Bronchial epithelial cell (primary cell): ENCODE results near the gene DENND2C. TPM values are rescaled to one million over a fixed set of nuclear protein-coding genes. Genes with fewer than 3 reads are reported as not detected.
A peak's percentile ranks its signal among the peaks of the same experiment; 100 is the strongest.

Experiments used
- DNase-seq: peaks from one replicate; pipeline ENCODE4 v3.0.0-alpha.2; 2010; ENCODE audit warnings: low read depth
- FAIRE-seq: peaks from 2 replicates; lab custom pipeline; 2011; peaks lifted over from hg19 to GRCh38; lab: Jason Lieb, UNC
- H3K27me3 ChIP-seq: 2 replicates; pipeline ENCODE4 v1.5.1; 2011; ENCODE audit warnings: low read length; ENCODE audit not compliant: control insufficient read depth, insufficient read depth
- H3K36me3 ChIP-seq: 2 replicates; pipeline ENCODE4 v1.5.1; 2011; ENCODE audit warnings: low read length; ENCODE audit not compliant: control insufficient read depth, insufficient read depth
- H3K4me3 ChIP-seq: 2 replicates; pipeline ENCODE4 v1.5.1; 2011; ENCODE audit warnings: mild to moderate bottlenecking, low read depth, low read length, control low read depth
- total RNA-seq: library from RNA; depleted of rRNA; stranded (reverse); fragments of >200 nt; gene quantifications from 2 replicates; pipeline ENCODE4 v1.2.1, GENCODE V29; 2014
- TF ChIP-seq, protein P1 (sequence below): IDR thresholded peaks from 2 replicates; pipeline ENCODE4 v1.5.1; 2011; ENCODE audit warnings: mild to moderate bottlenecking, moderate library complexity, low read length, control low read depth, inconsistent platforms; ENCODE audit not compliant: insufficient read depth, severe bottlenecking

The DENND2C gene, protein sequence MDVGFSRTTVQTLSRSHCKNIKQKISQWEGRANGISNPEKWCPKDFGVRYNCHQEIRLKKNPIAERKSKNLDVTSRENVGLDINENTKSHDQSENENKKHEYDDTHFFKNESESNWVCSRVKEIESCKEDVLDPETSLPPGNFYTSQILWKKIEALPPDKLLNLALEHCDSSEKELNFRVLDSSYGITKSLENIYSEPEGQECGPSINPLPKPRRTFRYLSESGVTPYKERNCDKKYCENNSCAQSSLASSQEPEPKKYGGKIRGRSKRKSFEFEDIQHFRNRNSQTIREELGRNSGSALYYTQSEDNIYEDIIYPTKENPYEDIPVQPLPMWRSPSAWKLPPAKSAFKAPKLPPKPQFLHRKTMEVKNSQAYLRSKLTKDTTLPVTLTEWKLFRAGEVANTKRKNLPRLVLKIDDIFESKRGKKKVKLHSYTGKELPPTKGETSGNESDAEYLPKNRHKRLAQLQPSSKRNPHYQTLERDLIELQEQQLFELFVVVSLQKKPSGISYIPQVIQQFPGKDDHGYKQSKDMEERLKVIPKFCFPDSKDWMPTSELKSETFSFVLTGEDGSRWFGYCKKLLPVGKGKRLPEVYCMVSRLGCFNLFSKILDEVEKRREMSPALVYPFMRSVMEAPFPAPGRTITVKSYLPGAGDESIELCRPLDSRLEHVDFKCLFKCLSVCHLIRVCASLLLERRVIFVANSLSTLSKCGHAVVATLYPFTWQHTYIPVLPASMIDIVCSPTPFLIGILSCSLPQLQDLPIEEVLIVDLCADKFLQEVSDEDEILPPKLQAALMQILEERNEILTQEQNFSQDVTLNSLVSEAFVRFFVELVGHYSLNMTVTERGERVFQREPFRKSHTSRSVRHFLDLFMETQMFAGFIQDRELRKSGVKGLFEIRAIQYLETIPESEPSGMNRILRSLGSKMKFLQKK
- total RNA-seq = 18.2 and 31.5 TPM in 2 replicates

DNA sequence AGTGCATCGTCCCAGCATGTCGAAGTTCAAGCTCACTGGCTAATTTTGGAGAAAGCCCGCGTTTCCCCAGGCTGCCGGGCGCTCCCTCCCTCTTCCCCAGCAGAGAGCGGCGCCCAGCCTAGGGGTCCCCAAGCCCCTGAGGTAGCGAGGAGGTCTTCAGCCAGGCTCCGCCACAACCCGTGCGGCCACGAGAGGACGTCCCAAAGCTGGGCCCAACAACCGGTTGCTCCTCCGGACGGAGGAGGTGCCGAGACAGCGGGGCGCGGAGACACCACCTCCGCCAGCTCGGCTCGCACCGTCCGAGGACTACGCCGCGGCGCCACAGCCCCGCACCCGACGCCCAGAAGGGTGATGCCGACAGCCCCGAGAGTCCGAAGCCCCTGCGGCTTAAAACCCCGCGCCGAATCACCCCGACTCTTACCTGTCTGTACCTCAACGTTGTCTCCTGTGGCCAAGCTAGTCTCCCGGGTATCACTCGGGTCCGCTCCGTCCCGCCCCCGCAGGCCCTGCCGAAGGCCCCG lies at the start of gene DENND2C:
DENND2C (minus strand) TSS at position 488 of the 521 bp plus-strand sequence. CDS start 44,065 bp downstream, outside the sequence.
- no peaks in the 10 kb centered on the region for H3K27me3 ChIP-seq
- FAIRE-seq (no peak), DNase-seq (no peak)
- peak within 1 kb of the TSS; percentile 82 for H3K4me3 ChIP-seq
- TF ChIP-seq, protein P1, sequence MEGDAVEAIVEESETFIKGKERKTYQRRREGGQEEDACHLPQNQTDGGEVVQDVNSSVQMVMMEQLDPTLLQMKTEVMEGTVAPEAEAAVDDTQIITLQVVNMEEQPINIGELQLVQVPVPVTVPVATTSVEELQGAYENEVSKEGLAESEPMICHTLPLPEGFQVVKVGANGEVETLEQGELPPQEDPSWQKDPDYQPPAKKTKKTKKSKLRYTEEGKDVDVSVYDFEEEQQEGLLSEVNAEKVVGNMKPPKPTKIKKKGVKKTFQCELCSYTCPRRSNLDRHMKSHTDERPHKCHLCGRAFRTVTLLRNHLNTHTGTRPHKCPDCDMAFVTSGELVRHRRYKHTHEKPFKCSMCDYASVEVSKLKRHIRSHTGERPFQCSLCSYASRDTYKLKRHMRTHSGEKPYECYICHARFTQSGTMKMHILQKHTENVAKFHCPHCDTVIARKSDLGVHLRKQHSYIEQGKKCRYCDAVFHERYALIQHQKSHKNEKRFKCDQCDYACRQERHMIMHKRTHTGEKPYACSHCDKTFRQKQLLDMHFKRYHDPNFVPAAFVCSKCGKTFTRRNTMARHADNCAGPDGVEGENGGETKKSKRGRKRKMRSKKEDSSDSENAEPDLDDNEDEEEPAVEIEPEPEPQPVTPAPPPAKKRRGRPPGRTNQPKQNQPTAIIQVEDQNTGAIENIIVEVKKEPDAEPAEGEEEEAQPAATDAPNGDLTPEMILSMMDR = no peak
- H3K36me3 ChIP-seq = no peaks in the 10 kb centered on the region

DNA sequence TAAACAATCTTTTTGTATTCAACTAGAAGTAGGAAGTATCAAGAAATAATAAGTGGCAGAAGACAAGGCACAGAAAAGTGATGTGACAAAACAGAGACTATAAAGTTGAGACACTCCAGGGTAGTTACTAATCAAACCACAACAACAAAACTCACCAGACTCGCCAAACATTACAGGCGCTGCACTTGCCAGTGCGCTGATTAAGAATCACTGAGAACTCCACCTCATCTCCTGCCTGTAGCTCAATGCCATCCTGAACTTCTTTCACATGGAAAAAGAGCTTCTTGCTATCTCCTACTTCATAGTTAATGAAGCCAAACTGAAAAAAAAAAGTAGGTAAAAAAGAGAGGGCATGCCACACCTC lies 49.6 kb upstream of the DENND2C start:
- Histone ChIP-seq H3K36me3 (peaks cover 9% of the 10 kb centered on the region), H3K27me3 (no peaks in the 10 kb centered on the region), H3K4me3 (no peak overlapping the region)
- TF ChIP-seq, protein P1 = no peak
- FAIRE-seq (no peak), DNase-seq (peak; percentile 53)

DNA sequence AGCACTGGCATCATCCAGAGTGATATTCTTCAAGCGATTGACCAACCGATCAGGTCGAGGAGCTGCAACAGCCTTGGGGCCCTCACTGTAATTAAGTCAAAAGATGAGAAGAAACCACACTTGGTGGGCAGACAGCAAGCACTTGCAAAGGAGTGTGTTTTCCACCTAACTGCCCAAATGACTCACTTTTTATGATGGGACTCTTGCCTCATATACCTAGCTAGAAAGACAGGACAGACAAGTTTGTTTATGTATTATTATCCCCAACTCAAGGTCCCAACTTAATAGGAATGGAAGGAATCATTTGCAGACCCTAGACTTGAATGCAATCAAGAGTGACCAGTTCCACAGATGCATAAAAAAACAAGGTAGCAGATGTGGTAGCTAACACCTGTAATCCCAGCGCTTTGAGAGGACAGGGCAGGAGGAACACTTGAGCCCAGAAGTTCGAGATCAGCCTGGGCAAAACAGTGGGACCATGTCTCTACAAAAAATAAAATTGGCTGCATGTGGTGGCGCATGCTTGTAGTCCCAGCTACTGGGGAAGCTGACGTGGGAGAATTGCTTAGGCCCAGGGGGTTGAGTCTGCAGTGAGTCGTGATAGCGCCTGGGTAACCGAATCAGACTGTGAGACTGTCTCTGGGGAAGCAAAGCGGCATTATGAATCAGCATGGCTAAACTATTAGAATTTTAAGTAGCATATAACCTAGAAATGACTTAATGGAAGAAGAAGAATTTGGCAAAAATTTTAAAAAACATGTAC lies 49.0 kb upstream of the DENND2C start:
- H3K36me3 ChIP-seq = peaks cover 8% of the 10 kb centered on the region
- DNase-seq (peak; percentile 75), FAIRE-seq (no peak)

DNA sequence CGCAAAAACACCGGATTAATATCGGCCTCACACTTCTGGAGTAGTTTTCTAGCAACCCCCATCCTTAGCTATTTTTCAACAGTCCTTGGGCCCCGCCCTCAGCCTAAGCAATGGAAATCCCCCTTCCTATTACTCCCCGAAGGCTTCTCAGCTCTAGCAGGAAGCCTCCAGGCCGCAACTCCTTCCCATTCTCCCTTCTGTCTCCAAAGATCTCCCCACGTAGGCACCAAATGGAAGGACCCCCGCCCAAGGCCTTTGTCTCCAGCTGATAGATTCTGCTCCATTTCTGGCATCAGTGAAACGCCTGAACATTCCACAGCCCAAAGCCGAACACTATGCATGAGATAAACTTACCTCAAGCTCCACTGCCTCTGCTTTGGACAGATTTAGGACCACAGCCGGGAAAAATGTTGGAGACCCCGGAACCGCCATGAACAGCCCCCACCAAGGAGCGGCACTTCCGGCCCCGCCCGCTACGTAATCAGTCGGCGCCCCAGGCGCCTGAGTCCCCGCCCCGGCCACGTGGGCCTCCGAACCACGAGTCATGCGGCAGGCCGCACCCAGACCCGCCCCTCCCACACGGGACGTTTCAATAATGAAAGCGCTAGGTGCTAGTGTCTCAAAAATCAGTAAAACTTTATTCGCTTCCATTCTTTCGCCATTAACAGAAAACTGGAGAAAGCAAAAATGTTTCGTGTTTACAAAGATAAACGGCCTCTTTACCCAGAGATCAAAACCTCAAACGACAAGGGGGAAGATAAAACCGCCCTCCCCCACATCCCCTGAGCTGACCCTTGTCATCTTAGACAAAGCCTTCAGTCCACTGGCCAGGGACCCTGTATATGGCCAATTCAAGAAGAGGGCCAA lies 46.7 kb upstream of the DENND2C start, which contains the start of gene NRAS:
NRAS (minus strand) TSS at position 468 of the 867 bp plus-strand sequence. CDS start 611 bp downstream, outside the sequence.
- TF ChIP-seq, protein P1 = no peak
- peaks cover 18% of the 10 kb centered on the region for H3K36me3 ChIP-seq
- DNase-seq (peak; percentile 77), FAIRE-seq (no peak)
- H3K27me3 ChIP-seq = no peaks in the 10 kb centered on the region
- H3K4me3 ChIP-seq = peak within 1 kb of the TSS; percentile 92

More for the DNA sequence above, 49.0 kb upstream of the DENND2C start:
- Histone ChIP-seq H3K27me3 (no peaks in the 10 kb centered on the region), H3K4me3 (no peak overlapping the region)
- TF ChIP-seq, protein P1 = no peak
